Subcutaneous adipose tissue (tissue), 4 donors: ENCODE data around the gene ZNF628. TPM values are rescaled to one million over a fixed set of nuclear protein-coding genes. Genes with fewer than 3 reads are reported as not detected.

ENCODE experiments used
- CTCF ChIP-seq: fragments of 450-650 bp; IDR thresholded peaks from one replicate; pipeline ENCODE4 v1.5.1; 2016; ENCODE audit warnings: low read depth, mild to moderate bottlenecking, control low read depth, antibody characterized with exemption, moderate library complexity
- total RNA-seq, 4 donors: library from RNA; depleted of rRNA; stranded (reverse); fragments of >200 nt; gene quantifications; one replicate each; pipeline ENCODE4 v1.1.0, GENCODE V29; 2016

ZNF628 gene
- total RNA-seq, 4 donors from 2014 or later: 0.88 to 2.6 (median 2.3) TPM

- TF ChIP-seq CTCF: no peak
These were observed 24.3 kb upstream of the ZNF628 start for GRCh38 chr19:55451965-55452748.

GRCh38 chr19:55452749-55453346 lies 23.6 kb upstream of the ZNF628 start:
- no peak for TF ChIP-seq CTCF

- TF ChIP-seq CTCF: no peak
These were observed 22.7 kb upstream of the ZNF628 start for GRCh38 chr19:55453511-55454260.

GRCh38 chr19:55454787-55455243 lies 21.6 kb upstream of the ZNF628 start:
- TF ChIP-seq CTCF: no peak

- TF ChIP-seq CTCF: no peak
These were observed 20.7 kb upstream of the ZNF628 start for GRCh38 chr19:55455576-55456235.

- no peak for TF ChIP-seq CTCF
These were observed 20.1 kb upstream of the ZNF628 start for GRCh38 chr19:55456347-55456746.
